Measurements from ENCODE around the gene DENND4A.

DENND4A gene

GRCh38 chr15:65762914-65763787, 28.9 kb downstream of the DENND4A start:
- Histone ChIP-seq H2AK5ac (ENCODE audit: low read depth, low read length) (no peak overlapping the region), H4K91ac (ENCODE audit: low read depth, low read length, poor library complexity) (no peak overlapping the region), H2BK15ac (ENCODE audit: low read length) (no peak overlapping the region), H3K4me3 (ENCODE audit: low read length in 2 of 2) (no peak overlapping the region), H2BK5ac (ENCODE audit: low read length) (no peak overlapping the region), H3K27me3 (ENCODE audit: control insufficient read depth in 3 of 3, insufficient read depth in 3 of 3, low read depth in 1 of 3, low read length in 3 of 3) (no peaks in the 10 kb centered on the region), H2BK120ac (ENCODE audit: low read depth, low read length) (no peak overlapping the region), H3K4me1 (ENCODE audit: control insufficient read depth in 2 of 2, insufficient read depth in 1 of 2, low read depth in 1 of 2, low read length in 2 of 2) (no peaks in the 10 kb centered on the region), H4K8ac (ENCODE audit: low read depth, low read length) (no peak overlapping the region), H3K23ac (ENCODE audit: low read depth, low read length, poor library complexity) (no peak overlapping the region), H2BK12ac (ENCODE audit: low read length) (no peak overlapping the region), H3K14ac (ENCODE audit: low read length) (no peak overlapping the region), H3K18ac (ENCODE audit: low read length) (no peak overlapping the region), H3K79me1 (ENCODE audit: low read depth, low read length) (no peaks in the 10 kb centered on the region), H2AFZ (ENCODE audit: low read length) (no peak overlapping the region), H3K27ac (replicated peaks; ENCODE audit: low read length) (no peak overlapping the region), H3K4me2 (ENCODE audit: insufficient read depth, low read length, poor library complexity, severe bottlenecking) (no peak overlapping the region), H3K9me3 (replicated peaks in 1 of 2; ENCODE audit: control insufficient read depth in 2 of 2, insufficient read depth in 1 of 2, low read depth in 1 of 2, low read length in 2 of 2) (no peaks in the 10 kb centered on the region), H3K9ac (ENCODE audit: low read depth, low read length, poor library complexity) (no peak overlapping the region), H3K4ac (ENCODE audit: low read length) (no peak overlapping the region), H3K36me3 (replicated peaks in 1 of 2; ENCODE audit: control insufficient read depth in 2 of 2, insufficient read depth in 2 of 2, low read length in 2 of 2) (no peaks in the 10 kb centered on the region)
- DNase-seq (ENCODE audit: low spot score) = no peak
- no CpG with 5 or more reads among the region's 5 CpGs for WGBS, 2 donors (ENCODE audit: extremely low coverage in 2 of 2, insufficient read length in 2 of 2, insufficient replicate concordance in 1 of 2)

DNA sequence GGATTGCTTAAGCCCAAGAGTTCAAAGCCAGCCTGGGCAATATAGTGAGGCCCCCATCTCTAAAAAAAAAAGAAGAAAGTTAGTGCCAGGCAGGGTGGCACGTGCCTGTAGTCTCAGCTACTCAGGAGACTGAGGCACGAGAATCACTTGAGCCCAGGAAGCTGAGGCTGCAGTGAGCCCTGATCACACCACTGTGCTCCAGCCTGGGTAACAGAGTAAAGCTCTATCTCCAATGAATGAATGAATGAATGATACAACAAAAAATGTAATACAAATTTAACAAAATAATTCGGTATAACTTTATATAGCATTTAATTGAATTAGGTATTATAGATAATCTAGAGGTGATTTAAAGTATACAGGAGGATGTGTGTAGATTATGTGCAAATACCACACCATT, 29.7 kb downstream of the DENND4A start:
- DNase-seq (ENCODE audit: low spot score) = no peak
- Histone ChIP-seq H2BK12ac (ENCODE audit: low read length) (no peak overlapping the region), H3K23ac (ENCODE audit: low read depth, low read length, poor library complexity) (no peak overlapping the region), H3K9me3 (replicated peaks in 1 of 2; ENCODE audit: control insufficient read depth in 2 of 2, insufficient read depth in 1 of 2, low read depth in 1 of 2, low read length in 2 of 2) (no peaks in the 10 kb centered on the region), H3K27ac (replicated peaks; ENCODE audit: low read length) (no peak overlapping the region), H3K4me2 (ENCODE audit: insufficient read depth, low read length, poor library complexity, severe bottlenecking) (no peak overlapping the region), H2BK5ac (ENCODE audit: low read length) (no peak overlapping the region), H4K8ac (ENCODE audit: low read depth, low read length) (no peak overlapping the region), H2BK120ac (ENCODE audit: low read depth, low read length) (no peak overlapping the region), H3K27me3 (ENCODE audit: control insufficient read depth in 3 of 3, insufficient read depth in 3 of 3, low read depth in 1 of 3, low read length in 3 of 3) (no peaks in the 10 kb centered on the region), H2AFZ (ENCODE audit: low read length) (no peak overlapping the region), H3K18ac (ENCODE audit: low read length) (no peak overlapping the region), H3K14ac (ENCODE audit: low read length) (no peak overlapping the region), H3K4me1 (ENCODE audit: control insufficient read depth in 2 of 2, insufficient read depth in 1 of 2, low read depth in 1 of 2, low read length in 2 of 2) (no peaks in the 10 kb centered on the region), H3K4me3 (ENCODE audit: low read length in 2 of 2) (no peak overlapping the region), H3K79me1 (ENCODE audit: low read depth, low read length) (no peaks in the 10 kb centered on the region), H4K91ac (ENCODE audit: low read depth, low read length, poor library complexity) (no peak overlapping the region), H3K9ac (ENCODE audit: low read depth, low read length, poor library complexity) (no peak overlapping the region), H3K4ac (ENCODE audit: low read length) (no peak overlapping the region), H3K36me3 (replicated peaks in 1 of 2; ENCODE audit: control insufficient read depth in 2 of 2, insufficient read depth in 2 of 2, low read length in 2 of 2) (no peaks in the 10 kb centered on the region), H2BK15ac (ENCODE audit: low read length) (no peak overlapping the region), H2AK5ac (ENCODE audit: low read depth, low read length) (no peak overlapping the region)
- WGBS, 2 donors (ENCODE audit: extremely low coverage in 2 of 2, insufficient read length in 2 of 2, insufficient replicate concordance in 1 of 2) = no CpG with 5 or more reads among the region's 3 CpGs

DNA sequence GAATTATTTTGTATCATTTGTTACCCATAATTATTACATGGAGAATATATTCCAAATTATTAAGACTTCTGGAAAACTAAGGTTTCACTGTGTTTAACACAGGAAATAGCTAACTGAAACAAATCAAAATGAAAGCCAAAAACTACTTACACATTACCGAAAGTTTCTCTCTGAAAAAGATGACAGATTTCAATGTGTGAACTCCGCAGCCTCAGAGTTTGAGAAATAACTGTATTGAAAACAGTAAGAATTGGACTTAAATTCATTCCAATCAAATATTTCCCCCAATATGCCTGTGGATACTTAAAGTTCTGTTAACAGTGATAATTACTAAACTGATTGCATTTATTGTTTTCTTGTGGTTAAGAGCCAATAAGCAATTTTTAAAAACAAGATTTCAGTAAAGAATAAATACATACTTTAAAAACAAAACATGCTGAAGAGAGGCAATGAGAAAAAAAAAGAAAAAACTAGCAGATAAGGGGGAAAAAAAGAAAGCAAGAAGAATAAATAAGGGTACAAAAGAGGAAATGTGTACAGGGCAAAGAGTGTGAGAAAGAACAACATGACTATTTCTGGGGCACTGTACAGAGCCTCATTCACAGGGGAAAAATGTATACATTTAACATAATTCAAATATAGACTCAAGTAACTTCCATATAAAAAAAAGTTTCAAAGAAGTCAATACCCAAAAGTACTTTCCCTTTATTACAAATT, 30.7 kb downstream of the DENND4A start:
- no peak overlapping the region for H2BK12ac ChIP-seq (ENCODE audit: low read length)

GRCh38 chr15:65759441-65759840, 32.7 kb downstream of the DENND4A start:
- H3K9ac ChIP-seq (ENCODE audit: low read depth, low read length, poor library complexity) = no peak overlapping the region
- H3K18ac ChIP-seq (ENCODE audit: low read length) = no peak overlapping the region
- no peak overlapping the region for H3K27ac ChIP-seq (replicated peaks; ENCODE audit: low read length)
- H3K23ac ChIP-seq (ENCODE audit: low read depth, low read length, poor library complexity) = no peak overlapping the region
- H3K4ac ChIP-seq (ENCODE audit: low read length) = no peak overlapping the region
- H4K8ac ChIP-seq (ENCODE audit: low read depth, low read length) = no peak overlapping the region
- H3K36me3 ChIP-seq (replicated peaks in 1 of 2; ENCODE audit: control insufficient read depth in 2 of 2, insufficient read depth in 2 of 2, low read length in 2 of 2) = no peaks in the 10 kb centered on the region
- H3K79me1 ChIP-seq (ENCODE audit: low read depth, low read length) = no peaks in the 10 kb centered on the region
- H2BK12ac ChIP-seq (ENCODE audit: low read length) = no peak overlapping the region
- H3K4me1 ChIP-seq (ENCODE audit: control insufficient read depth in 2 of 2, insufficient read depth in 1 of 2, low read depth in 1 of 2, low read length in 2 of 2) = no peaks in the 10 kb centered on the region
- no peak overlapping the region for H2BK120ac ChIP-seq (ENCODE audit: low read depth, low read length)
- no peaks in the 10 kb centered on the region for H3K9me3 ChIP-seq (replicated peaks in 1 of 2; ENCODE audit: control insufficient read depth in 2 of 2, insufficient read depth in 1 of 2, low read depth in 1 of 2, low read length in 2 of 2)
- no peak overlapping the region for H2AFZ ChIP-seq (ENCODE audit: low read length)
- H3K4me3 ChIP-seq (ENCODE audit: low read length in 2 of 2) = no peak overlapping the region
- no peak overlapping the region for H3K4me2 ChIP-seq (ENCODE audit: insufficient read depth, low read length, poor library complexity, severe bottlenecking)
- H3K27me3 ChIP-seq (ENCODE audit: control insufficient read depth in 3 of 3, insufficient read depth in 3 of 3, low read depth in 1 of 3, low read length in 3 of 3) = no peaks in the 10 kb centered on the region
- no peak overlapping the region for H2BK5ac ChIP-seq (ENCODE audit: low read length)
- no peak overlapping the region for H4K91ac ChIP-seq (ENCODE audit: low read depth, low read length, poor library complexity)
- no CpG with 5 or more reads among the region's 5 CpGs for WGBS, 2 donors (ENCODE audit: extremely low coverage in 2 of 2, insufficient read length in 2 of 2, insufficient replicate concordance in 1 of 2)
- H3K14ac ChIP-seq (ENCODE audit: low read length) = no peak overlapping the region
- no peak for DNase-seq (ENCODE audit: low spot score)
- no peak overlapping the region for H2AK5ac ChIP-seq (ENCODE audit: low read depth, low read length)
- no peak overlapping the region for H2BK15ac ChIP-seq (ENCODE audit: low read length)

More for the DNA sequence above, 30.7 kb downstream of the DENND4A start:
- WGBS, 2 donors (ENCODE audit: extremely low coverage in 2 of 2, insufficient read length in 2 of 2, insufficient replicate concordance in 1 of 2) = no CpG with 5 or more reads among the region's 2 CpGs
- no peak overlapping the region for H3K23ac ChIP-seq (ENCODE audit: low read depth, low read length, poor library complexity)
- no peaks in the 10 kb centered on the region for H3K27me3 ChIP-seq (ENCODE audit: control insufficient read depth in 3 of 3, insufficient read depth in 3 of 3, low read depth in 1 of 3, low read length in 3 of 3)
- no peak overlapping the region for H3K14ac ChIP-seq (ENCODE audit: low read length)
- H3K9me3 ChIP-seq (replicated peaks in 1 of 2; ENCODE audit: control insufficient read depth in 2 of 2, insufficient read depth in 1 of 2, low read depth in 1 of 2, low read length in 2 of 2) = no peaks in the 10 kb centered on the region
- H3K36me3 ChIP-seq (replicated peaks in 1 of 2; ENCODE audit: control insufficient read depth in 2 of 2, insufficient read depth in 2 of 2, low read length in 2 of 2) = no peaks in the 10 kb centered on the region
- H2AFZ ChIP-seq (ENCODE audit: low read length) = no peak overlapping the region
- no peak overlapping the region for H2BK120ac ChIP-seq (ENCODE audit: low read depth, low read length)
- H2AK5ac ChIP-seq (ENCODE audit: low read depth, low read length) = no peak overlapping the region
- H3K18ac ChIP-seq (ENCODE audit: low read length) = no peak overlapping the region
- H2BK15ac ChIP-seq (ENCODE audit: low read length) = no peak overlapping the region
- H3K9ac ChIP-seq (ENCODE audit: low read depth, low read length, poor library complexity) = no peak overlapping the region
- H3K79me1 ChIP-seq (ENCODE audit: low read depth, low read length) = no peaks in the 10 kb centered on the region
- no peak overlapping the region for H4K91ac ChIP-seq (ENCODE audit: low read depth, low read length, poor library complexity)
- H3K4me2 ChIP-seq (ENCODE audit: insufficient read depth, low read length, poor library complexity, severe bottlenecking) = no peak overlapping the region
- H3K4ac ChIP-seq (ENCODE audit: low read length) = no peak overlapping the region
- no peaks in the 10 kb centered on the region for H3K4me1 ChIP-seq (ENCODE audit: control insufficient read depth in 2 of 2, insufficient read depth in 1 of 2, low read depth in 1 of 2, low read length in 2 of 2)
- H4K8ac ChIP-seq (ENCODE audit: low read depth, low read length) = no peak overlapping the region
- no peak overlapping the region for H2BK5ac ChIP-seq (ENCODE audit: low read length)
- H3K27ac ChIP-seq (replicated peaks; ENCODE audit: low read length) = no peak overlapping the region
- DNase-seq (ENCODE audit: low spot score) = no peak
- H3K4me3 ChIP-seq (ENCODE audit: low read length in 2 of 2) = no peak overlapping the region
